Putamen (tissue), 1 donor: ENCODE measurements around the gene SGMS1.

Experiments
- DNase-seq: peaks from one replicate; pipeline ENCODE4 v3.0.0-alpha.2; 2016; ENCODE audit warnings: low spot score

The SGMS1 gene

GRCh38 chr10:50613150-50613549, 10.6 kb downstream of the SGMS1 start:
- no peak for DNase-seq

- DNase-seq = peak; percentile 37
These were observed 13.4 kb downstream of the SGMS1 start for GRCh38 chr10:50610368-50610767.

GRCh38 chr10:50607356-50607925, 16.3 kb downstream of the SGMS1 start:
- DNase-seq = no peak

GRCh38 chr10:50605951-50606270, 17.8 kb downstream of the SGMS1 start:
- no peak for DNase-seq

- no peak for DNase-seq
These were observed 18.3 kb downstream of the SGMS1 start for GRCh38 chr10:50605269-50605950.

- no peak for DNase-seq
These were observed 18.9 kb downstream of the SGMS1 start for GRCh38 chr10:50604809-50605208.

GRCh38 chr10:50604049-50604640, 19.6 kb downstream of the SGMS1 start:
- no peak for DNase-seq

GRCh38 chr10:50603151-50603850, 20.5 kb downstream of the SGMS1 start:
- no peak for DNase-seq

- DNase-seq = no peak
These were observed 21.8 kb downstream of the SGMS1 start for GRCh38 chr10:50601974-50602373.

GRCh38 chr10:50600831-50601477, 22.8 kb downstream of the SGMS1 start:
- no peak for DNase-seq

GRCh38 chr10:50600286-50600685, 23.5 kb downstream of the SGMS1 start:
- DNase-seq = no peak

GRCh38 chr10:50596897-50597296, 26.9 kb downstream of the SGMS1 start:
- no peak for DNase-seq

GRCh38 chr10:50596456-50596855, 27.3 kb downstream of the SGMS1 start:
- DNase-seq = no peak

- DNase-seq = no peak
These were observed 28.0 kb downstream of the SGMS1 start for GRCh38 chr10:50595785-50596184.

- DNase-seq = no peak
These were observed 30.0 kb downstream of the SGMS1 start for GRCh38 chr10:50593523-50594376.

GRCh38 chr10:50592961-50593418, 30.8 kb downstream of the SGMS1 start:
- no peak for DNase-seq

GRCh38 chr10:50590935-50591334, 32.8 kb downstream of the SGMS1 start:
- DNase-seq = no peak

- DNase-seq = no peak
These were observed 37.0 kb downstream of the SGMS1 start for GRCh38 chr10:50586740-50587088.

- DNase-seq = no peak
These were observed 37.6 kb downstream of the SGMS1 start for GRCh38 chr10:50585921-50586739.
